SK-N-SH treated with all-trans-retinoic acid at 6 μM for 48 hours (cell line): ENCODE measurements around the gene TTC8.

ENCODE experiments used
- ATAC-seq: fragments of 200-7000 bp; cut with Tn5 transposase; 3 replicates; pipeline ENCODE4 v1.9.1; 2020; ENCODE audit warnings: mild to moderate bottlenecking, moderate library complexity
- ARNTL ChIP-seq: fragments of 450-650 bp; formaldehyde crosslinking; IDR thresholded peaks from 2 replicates; pipeline ENCODE4 v1.5.0; 2020; ENCODE audit warnings: low read depth, mild to moderate bottlenecking, moderate library complexity, borderline replicate concordance
- BACH2 ChIP-seq: fragments of 250-450 bp; sonication (Bioruptor Pico); IDR thresholded peaks from 2 replicates; pipeline ENCODE4 v1.9.0; 2021; ENCODE audit warnings: mild to moderate bottlenecking, borderline replicate concordance
- CREB5 ChIP-seq: fragments of 250-450 bp; sonication (Bioruptor Pico); IDR thresholded peaks from 2 replicates; pipeline ENCODE4 v1.5.1; 2020; ENCODE audit warnings: low read depth, mild to moderate bottlenecking, moderate library complexity
- CSDC2 ChIP-seq: fragments of 250-450 bp; sonication (Bioruptor Pico); IDR thresholded peaks from 2 replicates; pipeline ENCODE4 v1.5.0; 2020; ENCODE audit warnings: mild to moderate bottlenecking, moderate library complexity
- ESRRG ChIP-seq: fragments of 250-450 bp; sonication (Bioruptor Pico); IDR thresholded peaks from 2 replicates; pipeline ENCODE4 v1.6.1; 2021; ENCODE audit warnings: mild to moderate bottlenecking
- GLIS3 ChIP-seq: fragments of 250-450 bp; sonication (Bioruptor Pico); IDR thresholded peaks from 2 replicates; pipeline ENCODE4 v1.5.0; 2020; ENCODE audit warnings: mild to moderate bottlenecking, moderate library complexity
- ISL1 ChIP-seq: fragments of 250-450 bp; sonication (Bioruptor Pico); IDR thresholded peaks from 2 replicates; pipeline ENCODE4 v2.1.2; 2022; ENCODE audit warnings: mild to moderate bottlenecking, moderate library complexity
- OSR1 ChIP-seq: fragments of 250-450 bp; sonication (Bioruptor Pico); IDR thresholded peaks from 2 replicates; pipeline ENCODE4 v1.8.0; 2022; ENCODE audit warnings: moderate library complexity, mild to moderate bottlenecking, inconsistent platforms
- PPARA ChIP-seq: fragments of 250-450 bp; sonication (Bioruptor Pico); IDR thresholded peaks from 2 replicates; pipeline ENCODE4 v1.5.0; 2020; ENCODE audit warnings: mild to moderate bottlenecking, borderline replicate concordance
- RARB ChIP-seq: fragments of 250-450 bp; sonication (Bioruptor Pico); IDR thresholded peaks from 2 replicates; pipeline ENCODE4 v1.8.0; 2021; ENCODE audit warnings: mild to moderate bottlenecking, moderate library complexity
- SNAI2 ChIP-seq: fragments of 250-450 bp; sonication (Bioruptor Pico); IDR thresholded peaks from 2 replicates; pipeline ENCODE4 v1.5.0; 2020; ENCODE audit warnings: mild to moderate bottlenecking, moderate library complexity
- TCF4 ChIP-seq: fragments of 250-450 bp; sonication (Bioruptor Pico); IDR thresholded peaks from 2 replicates; pipeline ENCODE4 v1.8.0; 2021; ENCODE audit warnings: mild to moderate bottlenecking, moderate library complexity, borderline replicate concordance
- TOX ChIP-seq: fragments of 250-450 bp; sonication (Bioruptor Pico); IDR thresholded peaks from 2 replicates; pipeline ENCODE4 v1.8.0; 2021; ENCODE audit warnings: mild to moderate bottlenecking, moderate library complexity, borderline replicate concordance
- TSHZ2 ChIP-seq: fragments of 250-450 bp; sonication (Bioruptor Pico); IDR thresholded peaks from 2 replicates; pipeline ENCODE4 v1.5.0; 2020; ENCODE audit warnings: mild to moderate bottlenecking, moderate library complexity
- ZC3H10 ChIP-seq: fragments of 250-450 bp; sonication (Bioruptor Pico); IDR thresholded peaks from 2 replicates; pipeline ENCODE4 v1.5.1; 2021; ENCODE audit warnings: mild to moderate bottlenecking, moderate library complexity
- ZFP3 ChIP-seq: fragments of 250-450 bp; sonication (Bioruptor Pico); IDR thresholded peaks from 2 replicates; pipeline ENCODE4 v1.5.0; 2020; ENCODE audit warnings: mild to moderate bottlenecking, moderate library complexity
- ZFP30 ChIP-seq: fragments of 450-650 bp; formaldehyde crosslinking; IDR thresholded peaks from 2 replicates; pipeline ENCODE4 v1.5.0; 2022; ENCODE audit warnings: mild to moderate bottlenecking, moderate library complexity
- ZNF565 ChIP-seq: fragments of 450-650 bp; formaldehyde crosslinking; conservative IDR thresholded peaks from 2 replicates; pipeline ENCODE4 v1.5.0; 2020; ENCODE audit warnings: low read depth, mild to moderate bottlenecking, moderate library complexity
- ZNF70 ChIP-seq: fragments of 450-650 bp; formaldehyde crosslinking; IDR thresholded peaks from 2 replicates; pipeline ENCODE4 v1.5.0; 2020; ENCODE audit warnings: mild to moderate bottlenecking, moderate library complexity
- ZNF8 ChIP-seq: fragments of 450-650 bp; formaldehyde crosslinking; IDR thresholded peaks from 2 replicates; pipeline ENCODE4 v1.5.0; 2020; ENCODE audit warnings: mild to moderate bottlenecking, moderate library complexity
- TF ChIP-seq, protein P1 (sequence below): fragments of 250-450 bp; sonication (Bioruptor Pico); IDR thresholded peaks from 2 replicates; pipeline ENCODE4 v1.8.0; 2020; ENCODE audit warnings: mild to moderate bottlenecking, moderate library complexity, borderline replicate concordance
- TF ChIP-seq, protein P2 (sequence below): fragments of 250-450 bp; sonication (Bioruptor Pico); IDR thresholded peaks from 2 replicates; pipeline ENCODE4 v1.5.1; 2021; ENCODE audit warnings: mild to moderate bottlenecking, moderate library complexity
- TF ChIP-seq, protein P3 (sequence below): fragments of 250-450 bp; sonication (Bioruptor Pico); IDR thresholded peaks from 2 replicates; pipeline ENCODE4 v1.8.0; 2021; ENCODE audit warnings: low read depth, mild to moderate bottlenecking, moderate library complexity, borderline replicate concordance

Gene TTC8

GRCh38 chr14:88851587-88851986 is 27.1 kb downstream of the TTC8 start (continued):
- TF ChIP-seq TSHZ2 (no peak), TCF4 (CRISPR knock-in tag) (no peak), BACH2 (CRISPR knock-in tag) (no peak), ARNTL (no peak), TOX (CRISPR knock-in tag) (no peak)

- TF ChIP-seq, protein P1, sequence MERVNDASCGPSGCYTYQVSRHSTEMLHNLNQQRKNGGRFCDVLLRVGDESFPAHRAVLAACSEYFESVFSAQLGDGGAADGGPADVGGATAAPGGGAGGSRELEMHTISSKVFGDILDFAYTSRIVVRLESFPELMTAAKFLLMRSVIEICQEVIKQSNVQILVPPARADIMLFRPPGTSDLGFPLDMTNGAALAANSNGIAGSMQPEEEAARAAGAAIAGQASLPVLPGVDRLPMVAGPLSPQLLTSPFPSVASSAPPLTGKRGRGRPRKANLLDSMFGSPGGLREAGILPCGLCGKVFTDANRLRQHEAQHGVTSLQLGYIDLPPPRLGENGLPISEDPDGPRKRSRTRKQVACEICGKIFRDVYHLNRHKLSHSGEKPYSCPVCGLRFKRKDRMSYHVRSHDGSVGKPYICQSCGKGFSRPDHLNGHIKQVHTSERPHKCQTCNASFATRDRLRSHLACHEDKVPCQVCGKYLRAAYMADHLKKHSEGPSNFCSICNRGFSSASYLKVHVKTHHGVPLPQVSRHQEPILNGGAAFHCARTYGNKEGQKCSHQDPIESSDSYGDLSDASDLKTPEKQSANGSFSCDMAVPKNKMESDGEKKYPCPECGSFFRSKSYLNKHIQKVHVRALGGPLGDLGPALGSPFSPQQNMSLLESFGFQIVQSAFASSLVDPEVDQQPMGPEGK (CRISPR knock-in tag), result no peak
- TF ChIP-seq TCF4 (CRISPR knock-in tag) (peak; percentile 100), ZFP3 (CRISPR knock-in tag) (no peak), TOX (CRISPR knock-in tag) (no peak), ZFP30 (CRISPR knock-in tag) (no peak), ZNF565 (no peak), ISL1 (peak; percentile 74), ESRRG (no peak), GLIS3 (CRISPR knock-in tag) (0 out of 2 replicates have a peak, but pooled peaks have one; percentile 36), ZNF70 (CRISPR knock-in tag) (no peak), BACH2 (CRISPR knock-in tag) (no peak), CSDC2 (CRISPR knock-in tag) (no peak), ARNTL (no peak), RARB (CRISPR knock-in tag) (no peak), OSR1 (CRISPR knock-in tag) (no peak), TSHZ2 (peak; percentile 81; the same call in 1 of the 2 replicates), ZNF8 (CRISPR knock-in tag) (no peak), ZC3H10 (CRISPR knock-in tag) (no peak), PPARA (CRISPR knock-in tag) (no peak), CREB5 (CRISPR knock-in tag) (0 out of 2 replicates have a peak, but pooled peaks have one; percentile 22), SNAI2 (CRISPR knock-in tag) (no peak)
- TF ChIP-seq, protein P2, sequence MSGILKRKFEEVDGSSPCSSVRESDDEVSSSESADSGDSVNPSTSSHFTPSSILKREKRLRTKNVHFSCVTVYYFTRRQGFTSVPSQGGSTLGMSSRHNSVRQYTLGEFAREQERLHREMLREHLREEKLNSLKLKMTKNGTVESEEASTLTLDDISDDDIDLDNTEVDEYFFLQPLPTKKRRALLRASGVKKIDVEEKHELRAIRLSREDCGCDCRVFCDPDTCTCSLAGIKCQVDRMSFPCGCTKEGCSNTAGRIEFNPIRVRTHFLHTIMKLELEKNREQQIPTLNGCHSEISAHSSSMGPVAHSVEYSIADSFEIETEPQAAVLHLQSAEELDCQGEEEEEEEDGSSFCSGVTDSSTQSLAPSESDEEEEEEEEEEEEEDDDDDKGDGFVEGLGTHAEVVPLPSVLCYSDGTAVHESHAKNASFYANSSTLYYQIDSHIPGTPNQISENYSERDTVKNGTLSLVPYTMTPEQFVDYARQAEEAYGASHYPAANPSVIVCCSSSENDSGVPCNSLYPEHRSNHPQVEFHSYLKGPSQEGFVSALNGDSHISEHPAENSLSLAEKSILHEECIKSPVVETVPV (CRISPR knock-in tag), result peak; percentile 23; the same call in 1 of the 2 replicates
- TF ChIP-seq, protein P3, sequence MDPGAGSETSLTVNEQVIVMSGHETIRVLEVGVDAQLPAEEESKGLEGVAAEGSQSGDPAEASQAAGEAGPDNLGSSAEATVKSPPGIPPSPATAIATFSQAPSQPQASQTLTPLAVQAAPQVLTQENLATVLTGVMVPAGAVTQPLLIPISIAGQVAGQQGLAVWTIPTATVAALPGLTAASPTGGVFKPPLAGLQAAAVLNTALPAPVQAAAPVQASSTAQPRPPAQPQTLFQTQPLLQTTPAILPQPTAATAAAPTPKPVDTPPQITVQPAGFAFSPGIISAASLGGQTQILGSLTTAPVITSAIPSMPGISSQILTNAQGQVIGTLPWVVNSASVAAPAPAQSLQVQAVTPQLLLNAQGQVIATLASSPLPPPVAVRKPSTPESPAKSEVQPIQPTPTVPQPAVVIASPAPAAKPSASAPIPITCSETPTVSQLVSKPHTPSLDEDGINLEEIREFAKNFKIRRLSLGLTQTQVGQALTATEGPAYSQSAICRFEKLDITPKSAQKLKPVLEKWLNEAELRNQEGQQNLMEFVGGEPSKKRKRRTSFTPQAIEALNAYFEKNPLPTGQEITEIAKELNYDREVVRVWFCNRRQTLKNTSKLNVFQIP, result no peak
- peak; percentile 66 for ATAC-seq
Observed at GRCh38 chr14:88852632-88853031, 28.2 kb downstream of the TTC8 start.
